Measurements from ENCODE around the gene OLIG1.

Gene OLIG1

GRCh38 chr21:33042812-33043211, 27.1 kb upstream of the OLIG1 start:
- Histone ChIP-seq H3K79me2 (ENCODE audit: control insufficient read depth, low read length) (no peaks in the 10 kb centered on the region), H3K9me3 (ENCODE audit: control insufficient read depth, insufficient read depth, low read length) (no peaks in the 10 kb centered on the region), H3K27ac (ENCODE audit: low read depth, low read length) (no peak overlapping the region), H3K4me1 (ENCODE audit: control insufficient read depth, low read length) (no peaks in the 10 kb centered on the region), H3K9me2 (replicated peaks; ENCODE audit: control insufficient read depth, low read length) (no peaks in the 10 kb centered on the region), H3K36me3 (ENCODE audit: control insufficient read depth, low read length) (no peaks in the 10 kb centered on the region), H3F3A (ENCODE audit: control insufficient read depth, insufficient read depth) (no peaks in the 10 kb centered on the region), H3K27me3 (ENCODE audit: control insufficient read depth, low read length) (0 out of 2 replicates have a peak, but pooled peaks cover 2% of the 10 kb centered on the region), H4K20me1 (ENCODE audit: control insufficient read depth, insufficient read depth, low read depth, low read length) (no peaks in the 10 kb centered on the region), H3K4me3 (ENCODE audit: low read length) (no peak overlapping the region), H3K4me2 (ENCODE audit: low read length) (no peak overlapping the region)
- no peak for TF ChIP-seq CTCF (IDR thresholded peaks at IDR 0.05; ENCODE audit: low read depth, low read length, poor library complexity, severe bottlenecking)
- no peak for TF ChIP-seq EZH2phosphoT487 (IDR thresholded peaks at IDR 0.05; ENCODE audit: borderline replicate concordance, low read length)

GRCh38 chr21:33046455-33046854, 23.5 kb upstream of the OLIG1 start:
- no peak for TF ChIP-seq CTCF (IDR thresholded peaks at IDR 0.05; ENCODE audit: low read depth, low read length, poor library complexity, severe bottlenecking)
- TF ChIP-seq EZH2phosphoT487 (IDR thresholded peaks at IDR 0.05; ENCODE audit: borderline replicate concordance, low read length) = no peak
- H3K27ac ChIP-seq (ENCODE audit: low read depth, low read length) = no peak overlapping the region
- no peaks in the 10 kb centered on the region for H3K9me3 ChIP-seq (ENCODE audit: control insufficient read depth, insufficient read depth, low read length)
- H3K79me2 ChIP-seq (ENCODE audit: control insufficient read depth, low read length) = no peaks in the 10 kb centered on the region
- H3K4me3 ChIP-seq (ENCODE audit: low read length) = no peak overlapping the region
- H3K27me3 ChIP-seq (ENCODE audit: control insufficient read depth, low read length) = no peaks in the 10 kb centered on the region
- no peaks in the 10 kb centered on the region for H3F3A ChIP-seq (ENCODE audit: control insufficient read depth, insufficient read depth)
- no peaks in the 10 kb centered on the region for H3K4me1 ChIP-seq (ENCODE audit: control insufficient read depth, low read length)
- H3K9me2 ChIP-seq (replicated peaks; ENCODE audit: control insufficient read depth, low read length) = no peaks in the 10 kb centered on the region
- H3K4me2 ChIP-seq (ENCODE audit: low read length) = no peak overlapping the region
- no peaks in the 10 kb centered on the region for H4K20me1 ChIP-seq (ENCODE audit: control insufficient read depth, insufficient read depth, low read depth, low read length)
- no peaks in the 10 kb centered on the region for H3K36me3 ChIP-seq (ENCODE audit: control insufficient read depth, low read length)

GRCh38 chr21:33047231-33047630, 22.7 kb upstream of the OLIG1 start:
- H3K9me3 ChIP-seq (ENCODE audit: control insufficient read depth, insufficient read depth, low read length) = no peaks in the 10 kb centered on the region
- no peaks in the 10 kb centered on the region for H3K79me2 ChIP-seq (ENCODE audit: control insufficient read depth, low read length)
- no peaks in the 10 kb centered on the region for H3K27me3 ChIP-seq (ENCODE audit: control insufficient read depth, low read length)
- H3K4me2 ChIP-seq (ENCODE audit: low read length) = no peak overlapping the region
- no peak for TF ChIP-seq CTCF (IDR thresholded peaks at IDR 0.05; ENCODE audit: low read depth, low read length, poor library complexity, severe bottlenecking)
- no peak for TF ChIP-seq EZH2phosphoT487 (IDR thresholded peaks at IDR 0.05; ENCODE audit: borderline replicate concordance, low read length)
- no peaks in the 10 kb centered on the region for H3F3A ChIP-seq (ENCODE audit: control insufficient read depth, insufficient read depth)
- no peak overlapping the region for H3K4me3 ChIP-seq (ENCODE audit: low read length)
- H4K20me1 ChIP-seq (ENCODE audit: control insufficient read depth, insufficient read depth, low read depth, low read length) = no peaks in the 10 kb centered on the region
- no peaks in the 10 kb centered on the region for H3K36me3 ChIP-seq (ENCODE audit: control insufficient read depth, low read length)
- H3K9me2 ChIP-seq (replicated peaks; ENCODE audit: control insufficient read depth, low read length) = no peaks in the 10 kb centered on the region
- H3K4me1 ChIP-seq (ENCODE audit: control insufficient read depth, low read length) = no peaks in the 10 kb centered on the region
- no peak overlapping the region for H3K27ac ChIP-seq (ENCODE audit: low read depth, low read length)

- H3K4me3 ChIP-seq (ENCODE audit: low read length) = no peak overlapping the region
- no peak overlapping the region for H3K4me2 ChIP-seq (ENCODE audit: low read length)
- no peaks in the 10 kb centered on the region for H3K36me3 ChIP-seq (ENCODE audit: control insufficient read depth, low read length)
- no peaks in the 10 kb centered on the region for H4K20me1 ChIP-seq (ENCODE audit: control insufficient read depth, insufficient read depth, low read depth, low read length)
- H3K27me3 ChIP-seq (ENCODE audit: control insufficient read depth, low read length) = 0 out of 2 replicates have a peak, but pooled peaks cover 4% of the 10 kb centered on the region
- H3F3A ChIP-seq (ENCODE audit: control insufficient read depth, insufficient read depth) = no peaks in the 10 kb centered on the region
- H3K27ac ChIP-seq (ENCODE audit: low read depth, low read length) = no peak overlapping the region
- no peaks in the 10 kb centered on the region for H3K9me2 ChIP-seq (replicated peaks; ENCODE audit: control insufficient read depth, low read length)
- no peaks in the 10 kb centered on the region for H3K9me3 ChIP-seq (ENCODE audit: control insufficient read depth, insufficient read depth, low read length)
- no peaks in the 10 kb centered on the region for H3K4me1 ChIP-seq (ENCODE audit: control insufficient read depth, low read length)
- H3K79me2 ChIP-seq (ENCODE audit: control insufficient read depth, low read length) = no peaks in the 10 kb centered on the region
- TF ChIP-seq CTCF (IDR thresholded peaks at IDR 0.05; ENCODE audit: low read depth, low read length, poor library complexity, severe bottlenecking) (no peak), EZH2phosphoT487 (IDR thresholded peaks at IDR 0.05; ENCODE audit: borderline replicate concordance, low read length) (no peak)
These were observed 18.0 kb upstream of the OLIG1 start for GRCh38 chr21:33051925-33052324.

All from DOHH2 (cell line).